Parathyroid adenoma (tissue), 2 donors: ENCODE results near the gene ZNF438.

Experiments
- H2AFZ ChIP-seq: fragments of 300-600 bp; sonication (generic); one replicate; pipeline ENCODE4 v1.7.0; 2017; ENCODE audit warnings: antibody characterized with exemption, mild to moderate bottlenecking
- H3K27ac ChIP-seq: fragments of 300-600 bp; sonication (generic); one replicate; pipeline ENCODE4 v1.7.0; 2017
- H3K27me3 ChIP-seq: fragments of 300-600 bp; sonication (generic); one replicate; pipeline ENCODE4 v1.7.0; 2017; ENCODE audit warnings: low read length; ENCODE audit not compliant: control insufficient read depth, insufficient read depth
- H3K36me3 ChIP-seq: fragments of 300-600 bp; sonication (generic); one replicate; pipeline ENCODE4 v1.7.0; 2017; ENCODE audit warnings: low read length; ENCODE audit not compliant: control insufficient read depth, insufficient read depth
- H3K4me1 ChIP-seq: fragments of 300-600 bp; sonication (generic); one replicate; pipeline ENCODE4 v1.7.0; 2017; ENCODE audit warnings: control low read depth
- H3K4me2 ChIP-seq: fragments of 300-600 bp; sonication (generic); one replicate; pipeline ENCODE4 v1.7.0; 2017; ENCODE audit warnings: low read length
- H3K4me3 ChIP-seq: fragments of 300-600 bp; sonication (generic); one replicate; pipeline ENCODE4 v1.7.0; 2017; ENCODE audit warnings: low read depth, low read length
- H3K79me2 ChIP-seq: fragments of 300-600 bp; sonication (generic); one replicate; pipeline ENCODE4 v1.7.0; 2017; ENCODE audit warnings: control low read depth
- H3K9ac ChIP-seq: fragments of 300-600 bp; sonication (generic); one replicate; pipeline ENCODE4 v1.7.0; 2017; ENCODE audit warnings: mild to moderate bottlenecking
- H3K9me3 ChIP-seq: fragments of 300-600 bp; sonication (generic); one replicate; pipeline ENCODE4 v1.7.0; 2017; ENCODE audit warnings: low read length; ENCODE audit not compliant: control insufficient read depth
- CTCF ChIP-seq: fragments of 300-600 bp; sonication (generic); IDR thresholded peaks from one replicate; pipeline ENCODE4 v1.7.0; 2017; ENCODE audit warnings: antibody characterized with exemption, mild to moderate bottlenecking
- donor health status: primary hyperparathyroidism.

The ZNF438 gene

DNA sequence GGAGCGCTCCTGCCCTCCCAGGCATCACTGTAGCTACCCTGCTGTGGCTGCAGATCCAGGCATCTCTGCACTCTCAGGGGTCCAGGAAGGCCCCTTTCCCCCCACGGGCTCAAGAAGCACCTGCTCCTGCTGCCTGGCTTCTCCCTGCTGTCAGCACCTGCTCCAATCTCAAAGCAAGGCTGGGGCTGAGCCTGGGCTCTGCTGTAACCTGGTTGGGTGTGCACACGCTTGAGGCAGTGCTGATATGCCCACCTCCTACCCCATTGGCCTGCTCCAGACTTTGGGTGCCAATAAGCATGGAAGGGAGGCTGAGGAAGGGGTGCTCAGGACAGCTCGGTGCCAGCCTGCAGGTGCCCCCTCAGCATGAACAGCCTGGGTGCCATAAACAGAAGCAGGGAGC, 185.0 kb downstream of the ZNF438 start:
- TF ChIP-seq CTCF, result no peak
- H3K36me3 ChIP-seq, result no peaks in the 10 kb centered on the region
- H3K9me3 ChIP-seq, result no peaks in the 10 kb centered on the region
- H3K27ac ChIP-seq, result no peak overlapping the region
- H3K4me1 ChIP-seq, result peaks cover 3% of the 10 kb centered on the region
- H3K27me3 ChIP-seq, result no peaks in the 10 kb centered on the region
- H3K79me2 ChIP-seq, result no peaks in the 10 kb centered on the region
- H2AFZ ChIP-seq, result no peak overlapping the region
- no peak overlapping the region for H3K4me2 ChIP-seq
- no peak overlapping the region for H3K9ac ChIP-seq
- no peak overlapping the region for H3K4me3 ChIP-seq

DNA sequence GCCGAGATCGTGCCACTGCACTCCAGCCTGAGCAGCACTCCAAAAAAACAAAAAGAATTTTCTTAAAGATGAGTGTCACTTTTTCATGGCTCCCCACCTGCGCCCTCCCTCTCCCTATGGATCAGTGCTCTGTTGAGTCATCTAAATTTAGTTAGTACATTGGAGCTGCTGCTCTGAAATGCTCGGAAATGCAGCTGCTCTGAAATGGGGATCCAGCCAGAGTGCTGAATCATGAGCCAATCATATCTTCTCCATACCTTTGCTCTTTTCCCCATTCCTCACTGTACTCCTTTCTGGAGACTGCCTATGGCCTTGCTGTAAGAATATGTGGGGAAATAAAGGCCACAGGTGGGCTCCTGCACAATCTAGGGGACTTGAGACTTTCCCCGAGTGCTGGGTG, 188.8 kb downstream of the ZNF438 start:
- Histone ChIP-seq H2AFZ (no peak overlapping the region), H3K4me2 (no peak overlapping the region), H3K9me3 (no peaks in the 10 kb centered on the region), H3K4me3 (no peak overlapping the region), H3K79me2 (no peaks in the 10 kb centered on the region), H3K27me3 (no peaks in the 10 kb centered on the region), H3K27ac (no peak overlapping the region), H3K36me3 (no peaks in the 10 kb centered on the region), H3K4me1 (no peaks in the 10 kb centered on the region), H3K9ac (no peak overlapping the region)
- TF ChIP-seq CTCF, result no peak

DNA sequence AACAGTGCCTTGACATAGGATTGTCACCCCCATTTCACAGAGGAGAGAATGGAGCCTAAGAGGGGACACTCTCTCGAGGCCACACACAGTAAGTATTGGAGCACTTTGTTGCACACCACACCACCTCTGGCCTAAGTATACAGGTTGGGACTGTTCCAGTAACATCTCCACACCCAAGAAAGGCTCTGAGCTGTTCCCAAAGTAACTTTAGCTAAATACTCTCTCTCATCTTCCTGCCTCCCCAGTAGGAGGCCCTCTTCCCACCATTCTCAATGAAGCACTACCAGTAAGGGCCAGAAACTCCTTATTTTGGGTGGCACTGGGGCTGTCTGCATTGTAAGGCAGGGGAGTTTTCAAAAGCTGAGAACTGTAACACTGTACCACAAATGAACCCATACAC, 189.5 kb downstream of the ZNF438 start:
- no peak for TF ChIP-seq CTCF
- H3K9me3 ChIP-seq, result no peaks in the 10 kb centered on the region
- no peaks in the 10 kb centered on the region for H3K27me3 ChIP-seq
- H3K4me1 ChIP-seq, result no peaks in the 10 kb centered on the region
- H3K79me2 ChIP-seq, result no peaks in the 10 kb centered on the region
- no peak overlapping the region for H3K4me2 ChIP-seq
- H3K27ac ChIP-seq, result no peak overlapping the region
- no peak overlapping the region for H3K9ac ChIP-seq
- H2AFZ ChIP-seq, result no peak overlapping the region
- no peak overlapping the region for H3K4me3 ChIP-seq
- no peaks in the 10 kb centered on the region for H3K36me3 ChIP-seq

DNA sequence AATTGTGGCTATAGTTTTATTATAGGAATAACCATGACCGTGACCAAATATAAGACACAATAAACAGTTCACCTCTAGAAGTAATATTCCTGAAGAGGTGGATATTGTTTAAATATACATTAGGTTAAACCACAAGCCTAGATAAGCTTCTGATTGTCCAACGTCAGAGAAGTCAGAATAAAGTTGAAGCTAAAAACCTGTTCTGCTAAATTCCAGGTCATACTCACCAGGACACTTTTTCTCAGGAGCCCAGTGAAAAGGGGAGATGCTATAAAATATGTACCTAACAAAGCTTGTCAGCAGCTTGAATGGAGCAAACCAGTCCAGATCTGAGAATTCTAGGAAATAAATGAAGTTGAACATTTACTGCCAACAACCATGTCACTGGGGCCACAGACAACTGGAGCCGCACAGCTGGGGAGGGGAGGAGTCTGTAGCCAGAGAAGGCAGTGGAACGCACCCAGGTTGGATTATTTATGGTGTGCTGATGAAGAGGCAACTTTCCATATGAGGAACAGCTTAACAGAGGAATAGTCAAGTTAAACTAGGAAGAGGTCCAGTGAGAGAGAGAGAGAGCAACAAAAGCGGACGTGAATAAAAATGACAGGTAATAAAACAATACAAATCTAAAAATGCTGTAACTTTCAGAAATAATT, 191.1 kb downstream of the ZNF438 start:
- no peaks in the 10 kb centered on the region for H3K36me3 ChIP-seq
- H3K4me1 ChIP-seq, result no peaks in the 10 kb centered on the region
- no peak overlapping the region for H3K4me3 ChIP-seq
- H3K9me3 ChIP-seq, result no peaks in the 10 kb centered on the region
- H3K9ac ChIP-seq, result no peak overlapping the region
- no peaks in the 10 kb centered on the region for H3K27me3 ChIP-seq
- no peak overlapping the region for H3K27ac ChIP-seq
- no peaks in the 10 kb centered on the region for H3K79me2 ChIP-seq
- no peak overlapping the region for H3K4me2 ChIP-seq
- TF ChIP-seq CTCF, result no peak
- no peak overlapping the region for H2AFZ ChIP-seq

DNA sequence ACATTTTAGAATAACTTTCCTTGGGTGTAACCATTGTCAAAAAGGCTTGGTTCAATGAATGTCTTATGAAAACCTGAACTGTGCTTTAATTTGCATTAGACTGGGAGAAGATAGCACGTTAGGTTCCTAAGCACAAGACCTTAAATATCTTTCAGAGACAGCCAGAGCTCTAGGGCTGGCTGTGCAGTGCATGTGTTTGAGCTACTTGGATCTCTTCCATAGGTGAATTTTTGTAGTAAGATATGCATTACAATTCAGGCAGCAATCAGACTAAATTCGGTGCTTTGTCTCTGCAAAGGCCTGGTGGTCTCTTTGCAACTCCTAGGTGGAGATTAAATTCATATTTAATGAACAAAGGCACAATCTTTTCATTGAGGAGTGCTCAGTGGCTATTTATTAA, 192.0 kb downstream of the ZNF438 start:
- no peak overlapping the region for H3K4me2 ChIP-seq
- H3K27ac ChIP-seq, result no peak overlapping the region
- no peak overlapping the region for H3K4me3 ChIP-seq
- TF ChIP-seq CTCF, result no peak
- no peak overlapping the region for H3K9ac ChIP-seq
- H3K27me3 ChIP-seq, result no peaks in the 10 kb centered on the region
- H3K4me1 ChIP-seq, result no peaks in the 10 kb centered on the region
- no peaks in the 10 kb centered on the region for H3K36me3 ChIP-seq
- H3K79me2 ChIP-seq, result no peaks in the 10 kb centered on the region
- H3K9me3 ChIP-seq, result no peaks in the 10 kb centered on the region
- no peak overlapping the region for H2AFZ ChIP-seq
